ENCODE results near the gene GIMAP1. TPM values are rescaled to one million over a fixed set of nuclear protein-coding genes. Genes with fewer than 3 reads are reported as not detected.

The GIMAP1 gene
- total RNA-seq, 2 donors from 2014 or later, result 3.9 to 4.2 TPM

GRCh38 chr7:150755473-150756099, 39.2 kb downstream of the GIMAP1 start:
- intact Hi-C loops (cut with DNase I), result loop anchor here (2.0 kb wide), 1 partner anchor 307 kb away; no protein-coding TSS in a partner anchor
- Histone ChIP-seq H3K4me1 (replicated peaks) (no peaks in the 10 kb centered on the region), H3K27ac (no peak overlapping the region), H3K36me3 (no peaks in the 10 kb centered on the region), H3K9me3 (no peaks in the 10 kb centered on the region), H3K4me3 (no peak overlapping the region), H3K27me3 (replicated peaks; ENCODE audit: insufficient read depth) (no peaks in the 10 kb centered on the region)
- no peak for TF ChIP-seq POLR2AphosphoS5 (IDR thresholded peaks at IDR 0.05)
- TF ChIP-seq CTCF (IDR thresholded peaks at IDR 0.05), result no peak
- TF ChIP-seq POLR2A (IDR thresholded peaks at IDR 0.05), result no peak
- DNase-seq (ENCODE audit: low spot score), result no peak
- 84% methylated on average over 4 of the region's 4 CpGs for WGBS

- no peaks in the 10 kb centered on the region for H3K27me3 ChIP-seq (replicated peaks; ENCODE audit: insufficient read depth)
- intact Hi-C loops (cut with DNase I), result loop anchor here (2.0 kb wide), 1 partner anchor 307 kb away; no protein-coding TSS in a partner anchor
- WGBS, result 52% methylated on average over 3 of the region's 3 CpGs
- no peak overlapping the region for H3K27ac ChIP-seq
- no peaks in the 10 kb centered on the region for H3K36me3 ChIP-seq
- H3K4me3 ChIP-seq, result no peak overlapping the region
- no peaks in the 10 kb centered on the region for H3K9me3 ChIP-seq
- TF ChIP-seq CTCF (IDR thresholded peaks at IDR 0.05) (no peak), POLR2AphosphoS5 (IDR thresholded peaks at IDR 0.05) (no peak), POLR2A (IDR thresholded peaks at IDR 0.05) (no peak)
- no peaks in the 10 kb centered on the region for H3K4me1 ChIP-seq (replicated peaks)
- DNase-seq (ENCODE audit: low spot score), result no peak
These were observed 39.8 kb downstream of the GIMAP1 start for GRCh38 chr7:150756166-150756565.

GRCh38 chr7:150756858-150757257, 40.4 kb downstream of the GIMAP1 start:
- no peaks in the 10 kb centered on the region for H3K9me3 ChIP-seq
- H3K4me3 ChIP-seq, result no peak overlapping the region
- intact Hi-C loops (cut with DNase I), result loop anchor here (2.0 kb wide), 1 partner anchor 308 kb away; no protein-coding TSS in a partner anchor
- no peaks in the 10 kb centered on the region for H3K36me3 ChIP-seq
- TF ChIP-seq CTCF (IDR thresholded peaks at IDR 0.05), result peak in 2 of 4 experiments; percentile 57 to 58
- no peak for TF ChIP-seq POLR2AphosphoS5 (IDR thresholded peaks at IDR 0.05)
- DNase-seq (ENCODE audit: low spot score), result no peak
- H3K4me1 ChIP-seq (replicated peaks), result no peaks in the 10 kb centered on the region
- no peak overlapping the region for H3K27ac ChIP-seq
- no peaks in the 10 kb centered on the region for H3K27me3 ChIP-seq (replicated peaks; ENCODE audit: insufficient read depth)
- 60% methylated on average over 1 of the region's 1 CpG for WGBS

GRCh38 chr7:150759479-150759878, 43.1 kb downstream of the GIMAP1 start:
- intact Hi-C loops (cut with DNase I), result no loop called here
- H3K27me3 ChIP-seq (replicated peaks; ENCODE audit: insufficient read depth), result no peaks in the 10 kb centered on the region
- no peaks in the 10 kb centered on the region for H3K4me1 ChIP-seq (replicated peaks)
- no peaks in the 10 kb centered on the region for H3K9me3 ChIP-seq
- H3K36me3 ChIP-seq, result no peaks in the 10 kb centered on the region
- TF ChIP-seq POLR2AphosphoS5 (IDR thresholded peaks at IDR 0.05), result no peak
- TF ChIP-seq POLR2A (IDR thresholded peaks at IDR 0.05), result no peak
- no peak for TF ChIP-seq CTCF (IDR thresholded peaks at IDR 0.05)
- no peak overlapping the region for H3K4me3 ChIP-seq
- 85% methylated on average over 1 of the region's 1 CpG for WGBS
- no peak overlapping the region for H3K27ac ChIP-seq
- no peak for DNase-seq (ENCODE audit: low spot score)

- Histone ChIP-seq H3K27ac (no peak overlapping the region), H3K9me3 (no peaks in the 10 kb centered on the region), H3K4me1 (replicated peaks) (no peaks in the 10 kb centered on the region), H3K4me3 (no peak overlapping the region), H3K27me3 (replicated peaks; ENCODE audit: insufficient read depth) (no peaks in the 10 kb centered on the region), H3K36me3 (no peaks in the 10 kb centered on the region)
- TF ChIP-seq POLR2A (IDR thresholded peaks at IDR 0.05) (no peak), CTCF (IDR thresholded peaks at IDR 0.05) (no peak), POLR2AphosphoS5 (IDR thresholded peaks at IDR 0.05) (no peak)
- intact Hi-C loops (cut with DNase I), result no loop called here
- no peak for DNase-seq (ENCODE audit: low spot score)
These were observed 49.9 kb downstream of the GIMAP1 start for GRCh38 chr7:150766334-150766709.

All from prostate gland (tissue), 2 donors.